GM19193 (cell line): ENCODE measurements around the gene PLBD1.

Experiments used
- POLR2A ChIP-seq: IDR thresholded peaks from 4 replicates; pipeline ENCODE4 v1.6.1; 2011; ENCODE audit not compliant: insufficient read depth, insufficient read length; ENCODE audit errors: extremely low read depth

The PLBD1 gene

DNA sequence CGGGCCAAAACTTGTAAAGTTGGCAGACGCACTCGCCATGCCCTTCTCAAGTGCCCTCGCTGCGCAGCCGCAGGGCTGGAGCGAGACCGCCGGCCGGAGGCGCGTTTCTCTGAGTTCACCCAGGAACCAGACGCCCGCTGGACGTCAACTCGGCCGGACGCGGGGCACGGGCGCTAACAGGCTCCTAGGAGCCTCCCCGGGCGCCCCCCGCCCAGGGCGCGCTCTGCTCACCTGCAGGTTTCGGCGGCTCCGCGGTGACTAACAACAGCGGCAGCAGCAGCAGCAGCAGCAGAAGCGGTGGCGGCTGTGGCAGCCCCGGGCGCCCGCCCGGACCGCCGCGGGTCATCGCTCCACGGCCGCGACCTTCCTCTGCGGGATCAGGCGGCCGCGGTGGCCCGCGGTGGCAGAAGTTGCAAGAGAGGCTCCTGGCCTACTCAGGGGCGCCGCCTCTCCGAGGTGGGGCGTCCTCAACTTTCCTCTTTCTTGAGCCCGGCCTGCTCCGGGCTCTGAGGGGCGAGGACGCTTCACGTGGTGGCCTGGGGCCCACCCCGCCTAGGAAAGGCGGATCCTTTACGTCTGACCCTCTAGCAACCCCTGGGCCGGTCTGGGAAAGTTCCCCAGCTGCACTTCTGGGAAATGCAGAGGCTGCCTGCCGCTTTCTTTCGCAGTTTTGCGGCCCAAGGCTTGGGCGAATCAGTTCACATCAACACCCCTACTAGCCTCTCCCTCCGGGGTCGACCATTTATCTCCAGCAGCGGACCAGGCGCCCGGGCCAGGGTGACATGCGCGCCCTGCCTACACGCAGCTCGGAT lies at the start of gene PLBD1:
TSS of gene PLBD1 (minus strand) at position 533 of the 812 bp plus-strand sequence. CDS start at position 346, 187 bp downstream.
- no peak for TF ChIP-seq POLR2A

DNA sequence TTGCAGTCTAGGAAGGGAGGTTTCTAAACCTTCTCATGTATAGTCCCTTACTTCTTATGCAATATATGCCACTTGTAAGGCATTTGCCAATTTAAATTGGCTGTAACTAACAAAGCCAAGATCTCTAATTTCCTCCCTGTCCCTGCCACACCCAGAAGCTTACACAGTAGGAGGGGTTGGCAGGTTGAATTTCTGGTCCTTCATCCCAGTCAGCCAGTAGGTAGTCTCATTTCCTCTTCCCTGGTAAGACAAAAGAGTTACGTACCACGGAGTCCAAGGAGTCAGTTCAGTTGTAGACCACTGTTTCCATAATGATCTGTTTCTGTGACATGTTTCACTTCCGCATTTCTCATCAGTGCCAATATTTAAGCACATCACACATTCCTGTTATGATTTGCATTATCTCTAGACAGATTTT lies 47.0 kb upstream of the PLBD1 start:
- TF ChIP-seq POLR2A = no peak

DNA sequence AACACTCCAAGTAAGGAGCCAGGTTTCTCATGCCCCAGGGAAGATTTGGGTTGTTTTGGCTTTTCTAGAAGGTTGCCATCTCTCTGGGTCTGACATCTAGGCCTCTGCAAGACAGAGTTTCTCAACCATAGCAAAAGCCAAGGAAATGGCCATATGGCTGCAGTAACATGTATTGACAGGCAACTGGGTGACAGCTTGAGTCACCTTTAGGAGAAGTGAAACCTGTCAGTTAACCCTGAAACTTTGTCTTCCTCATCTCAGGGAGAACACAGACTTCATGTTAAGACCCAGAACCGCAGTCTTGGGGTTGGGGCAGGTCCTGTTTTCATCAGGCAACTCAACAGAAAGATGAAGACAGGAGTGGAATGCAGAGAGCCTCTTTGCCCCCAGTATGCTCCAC lies 46.0 kb upstream of the PLBD1 start:
- no peak for TF ChIP-seq POLR2A

- no peak for TF ChIP-seq POLR2A
Measured at GRCh38 chr12:14612898-14613445, 45.3 kb upstream of the PLBD1 start.

- no peak for TF ChIP-seq POLR2A
Measured at GRCh38 chr12:14612250-14612649, 44.6 kb upstream of the PLBD1 start.

- no peak for TF ChIP-seq POLR2A
Measured at GRCh38 chr12:14611640-14612203, 44.0 kb upstream of the PLBD1 start.

- no peak for TF ChIP-seq POLR2A
Measured at GRCh38 chr12:14607568-14607967, 39.9 kb upstream of the PLBD1 start.

- TF ChIP-seq POLR2A = no peak
Measured at GRCh38 chr12:14605401-14605989, 37.8 kb upstream of the PLBD1 start.

DNA sequence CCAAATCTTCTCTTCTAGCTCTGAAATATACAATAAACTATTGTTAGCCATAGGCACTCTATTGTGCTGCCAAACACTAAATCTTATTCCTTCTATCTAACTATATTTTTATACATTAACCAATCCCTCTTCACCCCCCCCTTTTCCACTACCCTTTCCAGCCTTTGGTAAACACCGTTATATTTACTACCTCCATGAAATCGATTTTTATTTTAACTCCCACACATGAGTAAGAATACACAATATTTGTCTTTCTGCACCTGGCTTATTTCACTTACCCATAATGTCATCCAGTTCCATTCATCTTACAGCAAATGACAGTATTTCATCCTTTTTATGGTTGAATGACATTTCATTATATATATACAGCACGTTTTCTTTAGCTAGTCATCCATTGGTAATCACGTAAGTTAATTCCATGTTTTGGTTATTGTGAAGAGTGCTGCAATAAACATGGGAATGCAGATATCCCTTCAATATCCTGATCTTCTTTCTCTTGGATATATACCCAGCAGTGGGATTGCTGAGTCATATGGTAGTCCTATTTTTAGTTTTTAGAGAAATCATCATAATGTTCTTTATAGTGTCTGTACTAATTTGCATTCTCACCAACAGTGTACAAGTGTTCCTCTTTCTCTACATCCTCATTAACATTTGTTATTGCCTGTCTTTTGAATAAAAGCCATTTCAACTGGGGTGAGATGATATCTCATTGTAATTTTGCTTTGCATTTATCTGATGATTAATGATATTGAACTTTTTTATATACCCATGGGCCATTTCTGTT lies 34.2 kb upstream of the PLBD1 start:
- TF ChIP-seq POLR2A = no peak

- no peak for TF ChIP-seq POLR2A
Measured at GRCh38 chr12:14597480-14597879, 29.8 kb upstream of the PLBD1 start.

- TF ChIP-seq POLR2A = no peak
Measured at GRCh38 chr12:14591719-14592118, 24.0 kb upstream of the PLBD1 start.

GRCh38 chr12:14589169-14590004 lies 21.7 kb upstream of the PLBD1 start:
- no peak for TF ChIP-seq POLR2A

- TF ChIP-seq POLR2A = no peak
Measured at GRCh38 chr12:14588571-14588970, 20.9 kb upstream of the PLBD1 start.

GRCh38 chr12:14578646-14579045 lies 11.0 kb upstream of the PLBD1 start:
- no peak for TF ChIP-seq POLR2A

- no peak for TF ChIP-seq POLR2A
Measured at GRCh38 chr12:14577344-14577743, 9.7 kb upstream of the PLBD1 start.

GRCh38 chr12:14576896-14577295 lies 9.2 kb upstream of the PLBD1 start:
- TF ChIP-seq POLR2A = no peak
